ENCODE measurements around the gene AIP.

Gene AIP

DNA sequence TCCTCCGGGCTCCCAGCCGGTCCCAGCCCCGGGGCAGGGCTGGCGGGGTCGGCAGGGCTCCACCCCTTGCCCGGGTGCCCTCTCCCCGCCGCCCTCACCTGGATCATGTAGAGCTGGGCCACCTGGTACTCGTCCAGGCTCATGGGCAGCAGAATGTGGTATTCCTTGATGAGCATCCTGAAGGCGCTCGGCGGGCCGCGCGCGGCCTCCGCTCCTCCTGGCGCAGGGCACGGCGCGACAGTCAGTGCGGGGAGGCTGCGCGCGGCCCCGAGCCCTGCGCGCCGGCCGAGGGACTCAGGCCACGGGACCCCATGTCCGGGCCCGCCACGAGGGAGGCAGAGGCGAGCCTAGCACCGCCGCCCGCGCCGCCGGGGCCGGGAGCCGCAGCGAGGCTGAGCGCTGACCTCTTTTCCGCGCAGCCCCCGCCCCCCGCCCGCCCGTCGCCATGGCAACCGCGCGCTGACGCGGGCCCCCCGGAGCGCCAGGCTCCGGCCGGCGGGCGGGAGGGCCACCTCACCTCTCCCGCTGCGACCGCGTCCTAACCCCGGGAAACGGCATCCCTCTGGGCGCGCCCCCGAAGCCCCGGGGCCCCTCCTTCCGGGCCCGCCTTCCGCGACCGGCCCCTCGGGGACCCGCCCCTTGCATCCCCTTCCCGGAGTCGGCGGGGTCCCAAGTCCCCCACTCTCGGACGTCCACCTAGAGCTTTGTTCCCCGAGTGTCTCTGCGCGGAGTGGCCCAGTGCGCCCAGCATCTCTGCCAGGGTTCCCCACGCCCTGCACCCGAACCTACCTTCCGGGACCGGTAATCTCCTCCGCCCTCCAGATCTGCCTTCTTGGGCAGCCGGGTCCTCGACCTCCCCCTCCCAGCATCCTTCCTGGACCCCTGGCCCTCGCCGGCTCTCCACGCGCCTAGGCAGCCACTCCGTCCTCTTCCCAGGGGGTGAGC, 21.5 kb downstream of the AIP start (continued):
- TF ChIP-seq, protein P1, sequence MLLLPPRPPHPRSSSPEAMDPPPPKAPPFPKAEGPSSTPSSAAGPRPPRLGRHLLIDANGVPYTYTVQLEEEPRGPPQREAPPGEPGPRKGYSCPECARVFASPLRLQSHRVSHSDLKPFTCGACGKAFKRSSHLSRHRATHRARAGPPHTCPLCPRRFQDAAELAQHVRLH (tag by site-specific recombination; IDR thresholded peaks at IDR 0.05) = no peak
- peak; percentile 51; the same call in 1 of the 2 replicates for TF ChIP-seq PATZ1 (tag by site-specific recombination; IDR thresholded peaks at IDR 0.05)
- no peak for TF ChIP-seq YY2 (tag by site-specific recombination; IDR thresholded peaks at IDR 0.05)
- TF ChIP-seq ZNF354C (tag by site-specific recombination; IDR thresholded peaks at IDR 0.05; ENCODE audit: borderline replicate concordance, low read depth) = no peak
- TF ChIP-seq ZFP41 (tag by site-specific recombination; IDR thresholded peaks at IDR 0.05; ENCODE audit: borderline replicate concordance) = no peak
- no peak for TF ChIP-seq ZNF560 (tag by site-specific recombination; IDR thresholded peaks at IDR 0.05; ENCODE audit: borderline replicate concordance)
- TF ChIP-seq ZBTB20 (tag by site-specific recombination; IDR thresholded peaks at IDR 0.05) = peak; percentile 93
- TF ChIP-seq KLF8 (tag by site-specific recombination; IDR thresholded peaks at IDR 0.05) = peak; percentile 37
- TF ChIP-seq, protein P2, sequence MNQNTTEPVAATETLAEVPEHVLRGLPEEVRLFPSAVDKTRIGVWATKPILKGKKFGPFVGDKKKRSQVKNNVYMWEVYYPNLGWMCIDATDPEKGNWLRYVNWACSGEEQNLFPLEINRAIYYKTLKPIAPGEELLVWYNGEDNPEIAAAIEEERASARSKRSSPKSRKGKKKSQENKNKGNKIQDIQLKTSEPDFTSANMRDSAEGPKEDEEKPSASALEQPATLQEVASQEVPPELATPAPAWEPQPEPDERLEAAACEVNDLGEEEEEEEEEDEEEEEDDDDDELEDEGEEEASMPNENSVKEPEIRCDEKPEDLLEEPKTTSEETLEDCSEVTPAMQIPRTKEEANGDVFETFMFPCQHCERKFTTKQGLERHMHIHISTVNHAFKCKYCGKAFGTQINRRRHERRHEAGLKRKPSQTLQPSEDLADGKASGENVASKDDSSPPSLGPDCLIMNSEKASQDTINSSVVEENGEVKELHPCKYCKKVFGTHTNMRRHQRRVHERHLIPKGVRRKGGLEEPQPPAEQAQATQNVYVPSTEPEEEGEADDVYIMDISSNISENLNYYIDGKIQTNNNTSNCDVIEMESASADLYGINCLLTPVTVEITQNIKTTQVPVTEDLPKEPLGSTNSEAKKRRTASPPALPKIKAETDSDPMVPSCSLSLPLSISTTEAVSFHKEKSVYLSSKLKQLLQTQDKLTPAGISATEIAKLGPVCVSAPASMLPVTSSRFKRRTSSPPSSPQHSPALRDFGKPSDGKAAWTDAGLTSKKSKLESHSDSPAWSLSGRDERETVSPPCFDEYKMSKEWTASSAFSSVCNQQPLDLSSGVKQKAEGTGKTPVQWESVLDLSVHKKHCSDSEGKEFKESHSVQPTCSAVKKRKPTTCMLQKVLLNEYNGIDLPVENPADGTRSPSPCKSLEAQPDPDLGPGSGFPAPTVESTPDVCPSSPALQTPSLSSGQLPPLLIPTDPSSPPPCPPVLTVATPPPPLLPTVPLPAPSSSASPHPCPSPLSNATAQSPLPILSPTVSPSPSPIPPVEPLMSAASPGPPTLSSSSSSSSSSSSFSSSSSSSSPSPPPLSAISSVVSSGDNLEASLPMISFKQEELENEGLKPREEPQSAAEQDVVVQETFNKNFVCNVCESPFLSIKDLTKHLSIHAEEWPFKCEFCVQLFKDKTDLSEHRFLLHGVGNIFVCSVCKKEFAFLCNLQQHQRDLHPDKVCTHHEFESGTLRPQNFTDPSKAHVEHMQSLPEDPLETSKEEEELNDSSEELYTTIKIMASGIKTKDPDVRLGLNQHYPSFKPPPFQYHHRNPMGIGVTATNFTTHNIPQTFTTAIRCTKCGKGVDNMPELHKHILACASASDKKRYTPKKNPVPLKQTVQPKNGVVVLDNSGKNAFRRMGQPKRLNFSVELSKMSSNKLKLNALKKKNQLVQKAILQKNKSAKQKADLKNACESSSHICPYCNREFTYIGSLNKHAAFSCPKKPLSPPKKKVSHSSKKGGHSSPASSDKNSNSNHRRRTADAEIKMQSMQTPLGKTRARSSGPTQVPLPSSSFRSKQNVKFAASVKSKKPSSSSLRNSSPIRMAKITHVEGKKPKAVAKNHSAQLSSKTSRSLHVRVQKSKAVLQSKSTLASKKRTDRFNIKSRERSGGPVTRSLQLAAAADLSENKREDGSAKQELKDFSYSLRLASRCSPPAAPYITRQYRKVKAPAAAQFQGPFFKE (tag by site-specific recombination; IDR thresholded peaks at IDR 0.05; ENCODE audit: borderline replicate concordance) = no peak
- no peak for TF ChIP-seq ZNF426 (tag by site-specific recombination; IDR thresholded peaks at IDR 0.05)
- no peak for TF ChIP-seq ZNF223 (tag by site-specific recombination; IDR thresholded peaks at IDR 0.05)
- no peak; the same call in 1 of the 2 replicates for TF ChIP-seq ZNF600 (tag by site-specific recombination; IDR thresholded peaks at IDR 0.05)
- TF ChIP-seq KLF17 (tag by site-specific recombination; IDR thresholded peaks at IDR 0.05) = peak; percentile 58
- no peak for TF ChIP-seq CTCF (tag by site-specific recombination; IDR thresholded peaks at IDR 0.05)
- no peak for TF ChIP-seq MEIS1 (CRISPR knock-in tag; IDR thresholded peaks at IDR 0.05; ENCODE audit: borderline replicate concordance)
- TF ChIP-seq ZNF23 (tag by site-specific recombination; IDR thresholded peaks at IDR 0.05; ENCODE audit: borderline replicate concordance) = no peak
- TF ChIP-seq GLIS1 (tag by site-specific recombination; IDR thresholded peaks at IDR 0.05) = peak; percentile 57
- no peak for TF ChIP-seq ZNF530 (tag by site-specific recombination; IDR thresholded peaks at IDR 0.05; ENCODE audit: low read depth)
- TF ChIP-seq, protein P3, sequence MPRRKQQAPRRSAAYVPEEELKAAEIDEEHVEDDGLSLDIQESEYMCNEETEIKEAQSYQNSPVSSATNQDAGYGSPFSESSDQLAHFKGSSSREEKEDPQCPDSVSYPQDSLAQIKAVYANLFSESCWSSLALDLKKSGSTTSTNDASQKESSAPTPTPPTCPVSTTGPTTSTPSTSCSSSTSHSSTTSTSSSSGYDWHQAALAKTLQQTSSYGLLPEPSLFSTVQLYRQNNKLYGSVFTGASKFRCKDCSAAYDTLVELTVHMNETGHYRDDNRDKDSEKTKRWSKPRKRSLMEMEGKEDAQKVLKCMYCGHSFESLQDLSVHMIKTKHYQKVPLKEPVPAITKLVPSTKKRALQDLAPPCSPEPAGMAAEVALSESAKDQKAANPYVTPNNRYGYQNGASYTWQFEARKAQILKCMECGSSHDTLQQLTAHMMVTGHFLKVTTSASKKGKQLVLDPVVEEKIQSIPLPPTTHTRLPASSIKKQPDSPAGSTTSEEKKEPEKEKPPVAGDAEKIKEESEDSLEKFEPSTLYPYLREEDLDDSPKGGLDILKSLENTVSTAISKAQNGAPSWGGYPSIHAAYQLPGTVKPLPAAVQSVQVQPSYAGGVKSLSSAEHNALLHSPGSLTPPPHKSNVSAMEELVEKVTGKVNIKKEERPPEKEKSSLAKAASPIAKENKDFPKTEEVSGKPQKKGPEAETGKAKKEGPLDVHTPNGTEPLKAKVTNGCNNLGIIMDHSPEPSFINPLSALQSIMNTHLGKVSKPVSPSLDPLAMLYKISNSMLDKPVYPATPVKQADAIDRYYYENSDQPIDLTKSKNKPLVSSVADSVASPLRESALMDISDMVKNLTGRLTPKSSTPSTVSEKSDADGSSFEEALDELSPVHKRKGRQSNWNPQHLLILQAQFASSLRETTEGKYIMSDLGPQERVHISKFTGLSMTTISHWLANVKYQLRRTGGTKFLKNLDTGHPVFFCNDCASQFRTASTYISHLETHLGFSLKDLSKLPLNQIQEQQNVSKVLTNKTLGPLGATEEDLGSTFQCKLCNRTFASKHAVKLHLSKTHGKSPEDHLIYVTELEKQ (tag by site-specific recombination; IDR thresholded peaks at IDR 0.05; ENCODE audit: borderline replicate concordance) = no peak
- no peak for TF ChIP-seq BCL6B (tag by site-specific recombination; IDR thresholded peaks at IDR 0.05)
- TF ChIP-seq REPIN1 (tag by site-specific recombination; IDR thresholded peaks at IDR 0.05; ENCODE audit: low read depth) = no peak

Measured in HEK293 (cell line).